ENCODE results near the gene SLC26A1.

SLC26A1 gene

GRCh38 chr4:1019729-1020470, 26.7 kb upstream of the SLC26A1 start:
- Histone ChIP-seq H3K4me1 (ENCODE audit: control insufficient read depth, insufficient read depth, low read length, poor library complexity, severe bottlenecking) (peaks cover 23% of the 10 kb centered on the region), H3K9me3 (ENCODE audit: control insufficient read depth, low read length) (no peaks in the 10 kb centered on the region), H3K27ac (ENCODE audit: low read depth, low read length, severe bottlenecking) (no peak overlapping the region), H3K36me3 (ENCODE audit: control insufficient read depth, insufficient read depth, low read length) (peaks cover 5% of the 10 kb centered on the region), H3K4me3 (ENCODE audit: extremely low read depth, insufficient read depth, low read length, poor library complexity, severe bottlenecking) (no peak overlapping the region)
- WGBS, 2 experiments (ENCODE audit: insufficient coverage in 2 of 2), result 76 to 80% methylated on average over 21 to 22 of the region's 23 CpGs

GRCh38 chr4:1019320-1019719, 26.1 kb upstream of the SLC26A1 start:
- Histone ChIP-seq H3K9me3 (ENCODE audit: control insufficient read depth, low read length) (no peaks in the 10 kb centered on the region), H3K4me1 (ENCODE audit: control insufficient read depth, insufficient read depth, low read length, poor library complexity, severe bottlenecking) (peaks cover 23% of the 10 kb centered on the region), H3K27ac (ENCODE audit: low read depth, low read length, severe bottlenecking) (no peak overlapping the region), H3K36me3 (ENCODE audit: control insufficient read depth, insufficient read depth, low read length) (peaks cover 2% of the 10 kb centered on the region), H3K4me3 (ENCODE audit: extremely low read depth, insufficient read depth, low read length, poor library complexity, severe bottlenecking) (no peak overlapping the region)
- WGBS, 2 experiments (ENCODE audit: insufficient coverage in 2 of 2), result 70 to 77% methylated on average over 8 to 9 of the region's 9 CpGs

- H3K4me1 ChIP-seq (ENCODE audit: control insufficient read depth, insufficient read depth, low read length, poor library complexity, severe bottlenecking), result peaks cover 23% of the 10 kb centered on the region
- 89% methylated on average over 20 to 22 of the region's 29 CpGs for WGBS, 2 experiments (ENCODE audit: insufficient coverage in 2 of 2)
- peaks cover 5% of the 10 kb centered on the region for H3K36me3 ChIP-seq (ENCODE audit: control insufficient read depth, insufficient read depth, low read length)
- no peak overlapping the region for H3K4me3 ChIP-seq (ENCODE audit: extremely low read depth, insufficient read depth, low read length, poor library complexity, severe bottlenecking)
- H3K9me3 ChIP-seq (ENCODE audit: control insufficient read depth, low read length), result no peaks in the 10 kb centered on the region
- H3K27ac ChIP-seq (ENCODE audit: low read depth, low read length, severe bottlenecking), result no peak overlapping the region
Measured at GRCh38 chr4:1018147-1019020, 25.2 kb upstream of the SLC26A1 start.

GRCh38 chr4:1017706-1018105, 24.5 kb upstream of the SLC26A1 start:
- H3K36me3 ChIP-seq (ENCODE audit: control insufficient read depth, insufficient read depth, low read length), result peaks cover 5% of the 10 kb centered on the region
- H3K4me1 ChIP-seq (ENCODE audit: control insufficient read depth, insufficient read depth, low read length, poor library complexity, severe bottlenecking), result peaks cover 23% of the 10 kb centered on the region
- no peak overlapping the region for H3K27ac ChIP-seq (ENCODE audit: low read depth, low read length, severe bottlenecking)
- H3K4me3 ChIP-seq (ENCODE audit: extremely low read depth, insufficient read depth, low read length, poor library complexity, severe bottlenecking), result no peak overlapping the region
- no peaks in the 10 kb centered on the region for H3K9me3 ChIP-seq (ENCODE audit: control insufficient read depth, low read length)
- WGBS, 2 experiments (ENCODE audit: insufficient coverage in 2 of 2), result 88 to 89% methylated on average over 15 of the region's 15 CpGs

- Histone ChIP-seq H3K36me3 (ENCODE audit: control insufficient read depth, insufficient read depth, low read length) (peaks cover 5% of the 10 kb centered on the region), H3K27ac (ENCODE audit: low read depth, low read length, severe bottlenecking) (no peak overlapping the region), H3K9me3 (ENCODE audit: control insufficient read depth, low read length) (no peaks in the 10 kb centered on the region), H3K4me1 (ENCODE audit: control insufficient read depth, insufficient read depth, low read length, poor library complexity, severe bottlenecking) (peaks cover 23% of the 10 kb centered on the region), H3K4me3 (ENCODE audit: extremely low read depth, insufficient read depth, low read length, poor library complexity, severe bottlenecking) (no peak overlapping the region)
- 83 to 90% methylated on average over 11 to 12 of the region's 16 CpGs for WGBS, 2 experiments (ENCODE audit: insufficient coverage in 2 of 2)
Measured at GRCh38 chr4:1017211-1017610, 24.0 kb upstream of the SLC26A1 start.

- Histone ChIP-seq H3K36me3 (ENCODE audit: control insufficient read depth, insufficient read depth, low read length) (peaks cover 5% of the 10 kb centered on the region), H3K27ac (ENCODE audit: low read depth, low read length, severe bottlenecking) (no peak overlapping the region), H3K4me3 (ENCODE audit: extremely low read depth, insufficient read depth, low read length, poor library complexity, severe bottlenecking) (no peak overlapping the region), H3K9me3 (ENCODE audit: control insufficient read depth, low read length) (no peaks in the 10 kb centered on the region), H3K4me1 (ENCODE audit: control insufficient read depth, insufficient read depth, low read length, poor library complexity, severe bottlenecking) (peaks cover 23% of the 10 kb centered on the region)
- 94% methylated on average over 10 of the region's 10 CpGs for WGBS, 2 experiments (ENCODE audit: insufficient coverage in 2 of 2)
Measured at GRCh38 chr4:1015746-1016145, 22.5 kb upstream of the SLC26A1 start.

GRCh38 chr4:1015179-1015578, 22.0 kb upstream of the SLC26A1 start:
- Histone ChIP-seq H3K27ac (ENCODE audit: low read depth, low read length, severe bottlenecking) (no peak overlapping the region), H3K4me1 (ENCODE audit: control insufficient read depth, insufficient read depth, low read length, poor library complexity, severe bottlenecking) (peaks cover 21% of the 10 kb centered on the region), H3K4me3 (ENCODE audit: extremely low read depth, insufficient read depth, low read length, poor library complexity, severe bottlenecking) (no peak overlapping the region), H3K9me3 (ENCODE audit: control insufficient read depth, low read length) (no peaks in the 10 kb centered on the region), H3K36me3 (ENCODE audit: control insufficient read depth, insufficient read depth, low read length) (peaks cover 5% of the 10 kb centered on the region)
- 86 to 90% methylated on average over 6 to 7 of the region's 8 CpGs for WGBS, 2 experiments (ENCODE audit: insufficient coverage in 2 of 2)

- 82 to 85% methylated on average over 15 to 23 of the region's 36 CpGs for WGBS, 2 experiments (ENCODE audit: insufficient coverage in 2 of 2)
- no peak overlapping the region for H3K27ac ChIP-seq (ENCODE audit: low read depth, low read length, severe bottlenecking)
- no peaks in the 10 kb centered on the region for H3K9me3 ChIP-seq (ENCODE audit: control insufficient read depth, low read length)
- peaks cover 5% of the 10 kb centered on the region for H3K36me3 ChIP-seq (ENCODE audit: control insufficient read depth, insufficient read depth, low read length)
- peaks cover 15% of the 10 kb centered on the region for H3K4me1 ChIP-seq (ENCODE audit: control insufficient read depth, insufficient read depth, low read length, poor library complexity, severe bottlenecking)
- no peak overlapping the region for H3K4me3 ChIP-seq (ENCODE audit: extremely low read depth, insufficient read depth, low read length, poor library complexity, severe bottlenecking)
Measured at GRCh38 chr4:1014291-1015167, 21.3 kb upstream of the SLC26A1 start.

GRCh38 chr4:1013225-1014073, 20.2 kb upstream of the SLC26A1 start:
- peaks cover 5% of the 10 kb centered on the region for H3K36me3 ChIP-seq (ENCODE audit: control insufficient read depth, insufficient read depth, low read length)
- H3K27ac ChIP-seq (ENCODE audit: low read depth, low read length, severe bottlenecking), result no peak overlapping the region
- no peak overlapping the region for H3K4me3 ChIP-seq (ENCODE audit: extremely low read depth, insufficient read depth, low read length, poor library complexity, severe bottlenecking)
- H3K9me3 ChIP-seq (ENCODE audit: control insufficient read depth, low read length), result no peaks in the 10 kb centered on the region
- H3K4me1 ChIP-seq (ENCODE audit: control insufficient read depth, insufficient read depth, low read length, poor library complexity, severe bottlenecking), result peaks cover 7% of the 10 kb centered on the region
- 92 to 97% methylated on average over 33 to 38 of the region's 43 CpGs for WGBS, 2 experiments (ENCODE audit: insufficient coverage in 2 of 2)

Measured in mesodermal cell (in vitro differentiated cells).